ENCODE data around the gene TCF25. TPM values are rescaled to one million over a fixed set of nuclear protein-coding genes. Genes with fewer than 3 reads are reported as not detected.

The TCF25 gene
- total and polyA plus RNA-seq, 2 donors = 104 to 200 TPM

GRCh38 chr16:89843409-89844350, 29.7 kb upstream of the TCF25 start:
- DNase-seq (ENCODE audit: low read depth in 6 of 9, low spot score in 9 of 9) = no peak
- Histone ChIP-seq H3K27me3 (ENCODE audit: control insufficient read depth in 2 of 2, insufficient read depth in 1 of 2, low read length in 1 of 2) (peaks cover 0 to 2% of the 10 kb centered on the region in 2 donors), H3K4me3 (ENCODE audit: low read length in 2 of 2) (no peak overlapping the region), H3K4me1 (ENCODE audit: control insufficient read depth in 2 of 2, insufficient read depth in 2 of 2, low read length in 2 of 2) (peaks cover 0 to 14% of the 10 kb centered on the region in 2 donors), H3K9me3 (ENCODE audit: control insufficient read depth in 2 of 2, insufficient read depth in 1 of 2, low read length in 1 of 2) (no peaks in the 10 kb centered on the region), H3K27ac (ENCODE audit: low read depth in 1 of 2, low read length in 1 of 2) (no peak overlapping the region), H3K36me3 (ENCODE audit: control insufficient read depth in 2 of 2, insufficient read depth in 2 of 2, low read length in 1 of 2) (no peaks in the 10 kb centered on the region)
- WGBS = 86% methylated on average over 19 of the region's 20 CpGs

- WGBS = 93% methylated on average over 13 of the region's 13 CpGs
- Histone ChIP-seq H3K4me3 (ENCODE audit: low read length in 2 of 2) (no peak overlapping the region), H3K27me3 (ENCODE audit: control insufficient read depth in 2 of 2, insufficient read depth in 1 of 2, low read length in 1 of 2) (peaks cover 0 to 2% of the 10 kb centered on the region in 2 donors), H3K4me1 (ENCODE audit: control insufficient read depth in 2 of 2, insufficient read depth in 2 of 2, low read length in 2 of 2) (peaks cover 0 to 14% of the 10 kb centered on the region in 2 donors), H3K9me3 (ENCODE audit: control insufficient read depth in 2 of 2, insufficient read depth in 1 of 2, low read length in 1 of 2) (no peaks in the 10 kb centered on the region), H3K36me3 (ENCODE audit: control insufficient read depth in 2 of 2, insufficient read depth in 2 of 2, low read length in 1 of 2) (no peaks in the 10 kb centered on the region), H3K27ac (ENCODE audit: low read depth in 1 of 2, low read length in 1 of 2) (no peak overlapping the region)
- DNase-seq (ENCODE audit: low read depth in 6 of 9, low spot score in 9 of 9) = no peak
These were observed 28.6 kb upstream of the TCF25 start for GRCh38 chr16:89844739-89845339.

- H3K27ac ChIP-seq (ENCODE audit: low read depth in 1 of 2, low read length in 1 of 2) = peak overlapping the region in 1 of 2 donors; percentile 77
- peaks cover 0 to 2% of the 10 kb centered on the region in 2 donors for H3K27me3 ChIP-seq (ENCODE audit: control insufficient read depth in 2 of 2, insufficient read depth in 1 of 2, low read length in 1 of 2)
- no peaks in the 10 kb centered on the region for H3K9me3 ChIP-seq (ENCODE audit: control insufficient read depth in 2 of 2, insufficient read depth in 1 of 2, low read length in 1 of 2)
- no peak overlapping the region for H3K4me3 ChIP-seq (ENCODE audit: low read length in 2 of 2)
- DNase-seq (ENCODE audit: low read depth in 6 of 9, low spot score in 9 of 9) = peak in 5 of 9 donors; percentile 42 to 73 (median 47)
- 17% methylated on average over 13 of the region's 13 CpGs for WGBS
- peaks cover 0 to 14% of the 10 kb centered on the region in 2 donors for H3K4me1 ChIP-seq (ENCODE audit: control insufficient read depth in 2 of 2, insufficient read depth in 2 of 2, low read length in 2 of 2)
- H3K36me3 ChIP-seq (ENCODE audit: control insufficient read depth in 2 of 2, insufficient read depth in 2 of 2, low read length in 1 of 2) = no peaks in the 10 kb centered on the region
These were observed 28.0 kb upstream of the TCF25 start for GRCh38 chr16:89845417-89845816.

- H3K36me3 ChIP-seq (ENCODE audit: control insufficient read depth in 2 of 2, insufficient read depth in 2 of 2, low read length in 1 of 2) = no peaks in the 10 kb centered on the region
- peaks cover 0 to 14% of the 10 kb centered on the region in 2 donors for H3K4me1 ChIP-seq (ENCODE audit: control insufficient read depth in 2 of 2, insufficient read depth in 2 of 2, low read length in 2 of 2)
- WGBS = 92% methylated on average over 26 of the region's 26 CpGs
- H3K4me3 ChIP-seq (ENCODE audit: low read length in 2 of 2) = no peak overlapping the region
- H3K27ac ChIP-seq (ENCODE audit: low read depth in 1 of 2, low read length in 1 of 2) = no peak overlapping the region
- DNase-seq (ENCODE audit: low read depth in 6 of 9, low spot score in 9 of 9) = no peak
- H3K9me3 ChIP-seq (ENCODE audit: control insufficient read depth in 2 of 2, insufficient read depth in 1 of 2, low read length in 1 of 2) = no peaks in the 10 kb centered on the region
- H3K27me3 ChIP-seq (ENCODE audit: control insufficient read depth in 2 of 2, insufficient read depth in 1 of 2, low read length in 1 of 2) = peaks cover 0 to 2% of the 10 kb centered on the region in 2 donors
These were observed 26.1 kb upstream of the TCF25 start for GRCh38 chr16:89847051-89847939.

- H3K4me3 ChIP-seq (ENCODE audit: low read length in 2 of 2) = no peak overlapping the region
- WGBS = 93% methylated on average over 14 of the region's 14 CpGs
- no peak for DNase-seq (ENCODE audit: low read depth in 6 of 9, low spot score in 9 of 9)
- H3K36me3 ChIP-seq (ENCODE audit: control insufficient read depth in 2 of 2, insufficient read depth in 2 of 2, low read length in 1 of 2) = no peaks in the 10 kb centered on the region
- H3K4me1 ChIP-seq (ENCODE audit: control insufficient read depth in 2 of 2, insufficient read depth in 2 of 2, low read length in 2 of 2) = peaks cover 0 to 14% of the 10 kb centered on the region in 2 donors
- H3K27me3 ChIP-seq (ENCODE audit: control insufficient read depth in 2 of 2, insufficient read depth in 1 of 2, low read length in 1 of 2) = peaks cover 0 to 2% of the 10 kb centered on the region in 2 donors
- H3K9me3 ChIP-seq (ENCODE audit: control insufficient read depth in 2 of 2, insufficient read depth in 1 of 2, low read length in 1 of 2) = no peaks in the 10 kb centered on the region
- no peak overlapping the region for H3K27ac ChIP-seq (ENCODE audit: low read depth in 1 of 2, low read length in 1 of 2)
These were observed 25.5 kb upstream of the TCF25 start for GRCh38 chr16:89847940-89848297.

GRCh38 chr16:89848974-89849373, 24.4 kb upstream of the TCF25 start:
- no peaks in the 10 kb centered on the region for H3K36me3 ChIP-seq (ENCODE audit: control insufficient read depth in 2 of 2, insufficient read depth in 2 of 2, low read length in 1 of 2)
- DNase-seq (ENCODE audit: low read depth in 6 of 9, low spot score in 9 of 9) = no peak
- no peak overlapping the region for H3K27ac ChIP-seq (ENCODE audit: low read depth in 1 of 2, low read length in 1 of 2)
- no peaks in the 10 kb centered on the region for H3K27me3 ChIP-seq (ENCODE audit: control insufficient read depth in 2 of 2, insufficient read depth in 1 of 2, low read length in 1 of 2)
- no peaks in the 10 kb centered on the region for H3K9me3 ChIP-seq (ENCODE audit: control insufficient read depth in 2 of 2, insufficient read depth in 1 of 2, low read length in 1 of 2)
- 95% methylated on average over 11 of the region's 11 CpGs for WGBS
- no peak overlapping the region for H3K4me3 ChIP-seq (ENCODE audit: low read length in 2 of 2)
- peaks cover 0 to 14% of the 10 kb centered on the region in 2 donors for H3K4me1 ChIP-seq (ENCODE audit: control insufficient read depth in 2 of 2, insufficient read depth in 2 of 2, low read length in 2 of 2)

GRCh38 chr16:89853306-89853993, 19.9 kb upstream of the TCF25 start:
- no peaks in the 10 kb centered on the region for H3K36me3 ChIP-seq (ENCODE audit: control insufficient read depth in 2 of 2, insufficient read depth in 2 of 2, low read length in 1 of 2)
- H3K27me3 ChIP-seq (ENCODE audit: control insufficient read depth in 2 of 2, insufficient read depth in 1 of 2, low read length in 1 of 2) = no peaks in the 10 kb centered on the region
- H3K4me3 ChIP-seq (ENCODE audit: low read length in 2 of 2) = no peak overlapping the region
- no peak overlapping the region for H3K27ac ChIP-seq (ENCODE audit: low read depth in 1 of 2, low read length in 1 of 2)
- DNase-seq (ENCODE audit: low read depth in 6 of 9, low spot score in 9 of 9) = no peak
- no peaks in the 10 kb centered on the region for H3K9me3 ChIP-seq (ENCODE audit: control insufficient read depth in 2 of 2, insufficient read depth in 1 of 2, low read length in 1 of 2)
- WGBS = 95% methylated on average over 21 of the region's 21 CpGs
- no peaks in the 10 kb centered on the region for H3K4me1 ChIP-seq (ENCODE audit: control insufficient read depth in 2 of 2, insufficient read depth in 2 of 2, low read length in 2 of 2)

- Histone ChIP-seq H3K27me3 (ENCODE audit: control insufficient read depth in 2 of 2, insufficient read depth in 1 of 2, low read length in 1 of 2) (no peaks in the 10 kb centered on the region), H3K36me3 (ENCODE audit: control insufficient read depth in 2 of 2, insufficient read depth in 2 of 2, low read length in 1 of 2) (no peaks in the 10 kb centered on the region), H3K27ac (ENCODE audit: low read depth in 1 of 2, low read length in 1 of 2) (no peak overlapping the region), H3K4me3 (ENCODE audit: low read length in 2 of 2) (no peak overlapping the region), H3K9me3 (ENCODE audit: control insufficient read depth in 2 of 2, insufficient read depth in 1 of 2, low read length in 1 of 2) (no peaks in the 10 kb centered on the region), H3K4me1 (ENCODE audit: control insufficient read depth in 2 of 2, insufficient read depth in 2 of 2, low read length in 2 of 2) (peaks cover 0 to under 1% of the 10 kb centered on the region in 2 donors)
- WGBS = 94% methylated on average over 26 of the region's 26 CpGs
- no peak for DNase-seq (ENCODE audit: low read depth in 6 of 9, low spot score in 9 of 9)
These were observed 18.0 kb upstream of the TCF25 start for GRCh38 chr16:89855301-89855945.

All from thymus (tissue), 11 donors.